GM11168 (cell line): Measurements from ENCODE around the gene MICB.
"Not testable (repeated sequence)": the region's sequence is repeated elsewhere in the genome, so short reads cannot be mapped to it uniquely, and the experiment has no call there.

Experiments
- in situ Hi-C: fragments of 300-500 bp; cut with MboI; formaldehyde crosslinking; loops from one replicate; pipeline ENCODE4 v1.12.0; 2022; ENCODE audit warnings: low sequenced_read_pairs; ENCODE audit not compliant: unreplicated experiment

Gene MICB

DNA sequence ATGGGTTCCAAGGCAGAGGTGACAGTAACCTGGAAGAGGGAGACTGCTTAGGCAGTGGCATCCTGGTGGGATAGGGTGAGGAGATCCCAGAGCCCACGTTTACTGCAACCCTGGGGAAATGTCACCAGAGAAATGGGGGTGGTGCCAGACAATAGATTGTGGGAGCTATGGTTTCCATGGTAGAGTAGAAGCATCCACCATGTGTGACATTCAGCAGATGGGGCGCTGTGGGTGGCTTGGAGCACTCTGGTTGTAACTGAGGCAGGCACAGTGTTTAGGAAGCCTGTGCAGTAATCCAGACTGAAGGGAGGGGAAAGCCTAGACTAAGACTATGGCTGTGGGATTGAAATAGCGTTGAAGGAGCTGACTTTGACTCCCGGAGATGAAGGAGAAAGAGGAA is 1.1 kb upstream of the MICB start:
- in situ Hi-C loops, result not testable (repeated sequence)

DNA sequence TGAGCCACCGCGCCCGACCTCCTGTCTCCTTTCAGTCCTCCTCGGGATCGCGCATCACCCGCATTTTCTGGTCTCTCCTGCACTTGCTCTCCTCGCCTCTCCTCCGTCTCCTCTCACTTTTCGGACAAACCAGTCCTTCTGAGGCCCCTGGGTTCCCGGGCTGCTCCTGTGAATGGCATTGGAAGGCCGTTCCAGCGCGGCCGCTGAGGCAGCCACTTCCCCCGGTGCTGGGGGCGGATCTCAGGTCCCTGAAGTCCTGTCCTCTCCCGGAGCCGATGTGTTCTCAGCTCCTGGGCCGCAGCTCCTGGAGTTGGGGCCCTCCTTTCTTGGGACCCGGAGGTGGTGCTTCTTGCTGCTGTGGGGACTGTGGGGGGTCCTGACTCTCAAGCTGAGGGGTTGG is 803 bp downstream of the MICB start:
- in situ Hi-C loops, result no loop called here

DNA sequence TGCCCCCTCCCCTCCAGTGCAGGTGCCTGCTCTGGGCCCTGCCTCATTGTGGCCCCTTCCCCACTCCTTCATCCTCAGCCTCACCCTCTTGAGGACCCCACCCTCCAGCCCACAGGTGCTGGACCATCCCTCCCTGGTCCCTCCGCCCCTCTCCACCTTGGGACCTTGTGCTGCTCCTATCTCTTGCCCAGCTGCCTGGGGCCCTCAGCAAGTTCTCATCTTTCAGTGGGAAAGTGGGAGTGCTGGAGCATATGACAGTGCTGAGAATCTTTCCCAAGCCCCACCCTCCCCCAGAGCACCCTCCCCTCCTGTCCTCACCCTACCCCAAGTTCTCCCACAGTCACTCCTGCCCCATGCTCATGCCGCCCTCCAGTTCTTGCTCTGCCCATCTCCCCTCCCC is 1.7 kb downstream of the MICB start:
- in situ Hi-C loops, result not testable (repeated sequence)

DNA sequence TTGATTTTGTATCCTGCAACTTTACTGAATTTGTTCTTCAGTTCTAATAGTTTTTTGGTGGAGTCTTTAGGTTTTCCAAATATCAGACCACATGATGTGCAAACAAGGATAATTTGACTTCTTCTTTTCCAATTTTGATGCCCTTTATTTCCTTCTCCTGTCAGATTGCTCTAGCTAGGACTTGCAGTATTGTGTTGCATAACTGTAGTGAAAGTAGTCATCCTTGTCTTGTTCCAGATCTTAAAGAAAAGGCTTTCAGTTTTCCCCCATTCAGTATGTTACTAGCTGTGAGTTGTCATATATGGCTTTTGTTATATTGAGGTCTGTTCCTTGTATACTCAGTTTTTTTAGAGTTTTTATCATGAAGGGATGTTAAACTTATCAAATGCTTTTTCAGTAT is 4.6 kb downstream of the MICB start:
- in situ Hi-C loops, result no loop called here

DNA sequence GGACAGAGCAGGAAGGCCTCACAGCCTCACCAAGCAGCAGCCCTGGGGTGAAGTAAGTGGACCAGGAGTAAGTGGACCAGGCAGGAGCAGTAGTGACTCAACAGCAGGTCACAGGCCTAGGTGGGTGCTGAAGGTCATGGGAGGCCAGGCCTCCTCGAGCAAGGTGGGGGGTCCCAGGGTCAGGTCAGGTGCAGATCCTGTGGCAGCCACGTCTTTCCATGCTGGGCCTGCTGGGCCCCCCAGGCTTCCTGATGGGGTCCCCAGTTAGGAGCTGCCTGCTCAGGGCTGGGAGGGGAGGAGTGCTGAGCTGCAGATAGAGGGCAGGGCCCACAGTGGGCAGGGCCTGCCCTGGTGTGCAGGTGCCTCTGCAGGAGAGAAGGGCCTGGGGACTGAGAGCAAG is 11.1 kb downstream of the MICB start:
- in situ Hi-C loops, result not testable (repeated sequence)

DNA sequence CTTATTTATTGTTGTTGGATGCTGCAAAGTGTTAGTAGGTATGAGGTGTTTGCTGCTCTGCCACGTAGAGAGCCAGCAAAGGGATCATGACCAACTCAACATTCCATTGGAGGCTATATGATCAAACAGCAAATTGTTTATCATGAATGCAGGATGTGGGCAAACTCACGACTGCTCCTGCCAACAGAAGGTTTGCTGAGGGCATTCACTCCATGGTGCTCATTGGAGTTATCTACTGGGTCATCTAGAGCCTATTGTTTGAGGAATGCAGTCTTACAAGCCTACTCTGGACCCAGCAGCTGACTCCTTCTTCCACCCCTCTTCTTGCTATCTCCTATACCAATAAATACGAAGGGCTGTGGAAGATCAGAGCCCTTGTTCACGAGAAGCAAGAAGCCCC is 12.1 kb downstream of the MICB start:
- in situ Hi-C loops, result no loop called here

DNA sequence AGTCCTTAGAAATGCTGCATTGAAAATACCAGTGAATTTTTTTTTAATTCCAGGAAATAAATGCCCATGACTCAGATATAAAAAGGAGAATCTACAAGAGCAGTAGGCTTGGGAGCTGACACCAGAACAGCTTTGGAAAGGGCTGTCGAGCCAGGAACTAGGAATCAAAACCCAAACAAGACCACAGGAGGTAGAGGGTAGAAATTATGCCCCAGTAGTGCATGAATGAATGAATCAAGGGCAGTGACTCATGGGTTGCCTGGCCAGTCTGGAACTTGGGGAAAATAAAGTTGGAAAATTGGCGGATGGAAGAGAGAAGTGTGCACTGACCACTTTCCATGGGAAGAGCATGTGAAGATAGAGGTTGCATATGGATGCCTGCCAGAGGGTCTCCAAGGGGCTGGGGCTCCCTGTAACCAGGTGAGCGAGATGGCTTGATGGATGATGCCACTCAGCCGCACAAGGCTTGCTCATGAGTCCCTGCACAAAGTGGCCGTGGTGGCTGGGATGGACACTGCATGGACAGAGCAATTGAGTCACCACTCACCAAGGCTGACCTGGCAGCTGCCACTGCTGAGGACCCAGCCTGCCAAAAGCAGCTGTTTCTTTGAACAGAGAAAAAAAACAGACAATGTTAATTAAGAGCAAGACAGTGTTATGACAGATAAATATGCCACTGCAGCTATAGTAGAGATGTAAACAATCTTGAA is 15.7 kb downstream of the MICB start:
- in situ Hi-C loops, result no loop called here

DNA sequence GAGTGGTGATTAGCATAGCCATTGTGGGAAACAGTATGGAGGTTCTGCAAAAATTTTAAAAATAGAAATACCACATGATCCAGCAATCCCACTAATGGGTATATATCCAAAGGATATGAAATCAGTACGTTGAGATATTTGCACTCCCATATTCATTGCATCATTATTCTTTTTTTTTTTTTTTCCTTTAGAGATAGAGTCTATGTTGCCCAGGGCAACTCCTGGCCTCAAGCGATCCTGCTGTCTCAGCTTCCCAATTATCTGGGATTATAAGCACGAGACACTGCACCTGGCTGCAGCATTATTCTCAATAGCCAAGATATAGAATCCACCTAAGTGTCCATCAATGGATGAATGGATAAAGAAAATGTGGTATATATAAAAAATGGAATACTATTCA is 23.9 kb downstream of the MICB start:
- in situ Hi-C loops, result no loop called here

DNA sequence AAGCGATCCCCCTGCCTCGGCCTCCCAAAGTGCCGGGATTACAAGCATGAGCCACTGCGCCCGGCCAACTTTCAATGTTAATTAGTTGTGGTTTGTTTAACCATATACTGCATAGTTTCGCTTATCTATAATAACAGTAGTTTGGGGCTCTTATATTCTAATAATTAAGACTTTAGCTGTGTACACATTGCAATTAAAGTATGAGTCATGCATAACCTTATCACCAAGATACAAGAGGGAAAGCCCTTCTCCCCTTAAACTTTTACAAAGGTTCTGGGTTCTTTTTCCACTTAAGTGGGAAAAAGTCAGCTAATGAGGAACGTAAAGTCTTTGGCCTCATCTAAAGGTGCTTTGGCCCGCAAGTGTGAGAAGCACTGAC is 27.6 kb downstream of the MICB start:
- in situ Hi-C loops, result no loop called here

DNA sequence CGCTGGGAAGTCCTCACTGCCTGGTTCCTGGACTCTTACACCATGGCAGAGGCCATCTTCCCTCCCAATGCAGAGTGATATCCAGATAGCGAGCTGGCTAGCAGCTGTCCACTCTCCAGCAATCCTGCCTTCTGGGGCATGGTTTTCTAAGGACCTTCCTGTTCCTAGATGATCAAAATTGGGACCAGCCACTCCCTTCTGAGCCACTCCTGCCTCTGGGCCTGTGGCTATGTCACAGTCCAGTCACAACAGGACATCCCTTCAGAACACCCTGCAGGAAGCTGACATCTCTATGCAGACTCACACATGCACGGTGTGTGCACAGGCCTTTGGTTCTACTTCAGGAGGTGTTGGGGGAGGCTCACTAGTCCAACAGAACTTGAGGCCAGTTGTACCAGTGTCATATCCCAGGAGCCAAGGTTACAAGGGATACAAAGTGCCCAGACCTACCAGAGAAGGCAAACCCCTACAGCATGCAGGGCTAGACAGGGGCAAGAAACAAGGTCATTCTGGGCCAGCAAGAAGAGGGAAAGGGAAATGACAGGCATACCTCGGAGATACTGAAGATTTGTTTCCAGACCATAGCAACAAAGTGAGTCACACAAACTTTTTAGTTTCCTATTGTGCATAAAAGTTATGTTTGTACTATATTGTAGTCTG is 28.1 kb downstream of the MICB start:
- in situ Hi-C loops, result no loop called here

DNA sequence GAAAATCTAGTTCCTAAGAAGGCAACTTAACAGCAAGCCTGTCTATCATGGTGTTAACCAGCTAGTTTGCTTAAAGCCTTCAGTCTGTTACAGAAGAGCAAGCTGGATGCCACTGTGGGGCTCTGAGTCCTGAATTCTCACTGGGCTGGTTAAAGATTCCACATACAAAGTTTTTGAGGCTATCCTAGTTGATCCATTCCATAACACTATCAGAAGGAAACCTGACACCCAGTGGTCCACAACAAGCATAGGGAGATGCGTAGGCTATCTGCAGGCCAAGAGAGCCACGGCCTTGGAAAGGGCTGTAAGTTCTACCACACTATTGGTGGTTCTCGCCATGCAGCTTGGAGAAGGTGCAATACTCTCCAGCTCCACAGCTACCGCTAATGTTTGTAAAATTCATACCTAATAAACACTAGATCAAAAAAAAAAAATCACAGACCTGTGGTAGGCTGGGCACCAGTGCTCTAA is 30.4 kb downstream of the MICB start:
- in situ Hi-C loops, result no loop called here

DNA sequence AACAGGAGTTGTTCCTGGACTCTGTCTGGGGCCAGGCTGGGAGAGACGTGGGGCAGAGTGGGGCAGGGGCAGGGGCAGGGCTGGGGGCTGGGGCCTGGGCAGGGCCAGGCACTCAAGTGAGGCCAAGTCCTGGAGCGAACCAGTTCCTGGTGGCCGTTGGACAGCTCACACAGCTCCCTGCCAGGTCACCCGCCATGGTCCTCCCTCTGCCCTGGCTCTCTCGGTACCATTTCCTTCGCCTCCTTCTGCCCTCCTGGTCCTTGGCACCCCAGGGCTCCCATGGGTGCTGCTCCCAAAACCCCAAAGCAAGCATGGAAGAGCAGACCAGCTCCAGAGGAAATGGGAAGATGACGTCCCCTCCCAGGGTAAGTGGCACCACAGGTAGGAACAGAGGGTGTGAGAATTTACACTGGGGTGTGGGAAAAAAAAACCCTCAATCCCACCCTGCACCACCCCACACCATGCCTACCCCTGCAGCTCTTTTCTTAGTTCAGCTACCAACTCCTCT is 30.9 kb downstream of the MICB start, which contains the start of gene MCCD1:
Gene MCCD1 (plus strand): TSS at position 142 of the 508 bp plus-strand sequence. CDS start 53 bp downstream, at position 195.
- in situ Hi-C loops, result no loop called here

DNA sequence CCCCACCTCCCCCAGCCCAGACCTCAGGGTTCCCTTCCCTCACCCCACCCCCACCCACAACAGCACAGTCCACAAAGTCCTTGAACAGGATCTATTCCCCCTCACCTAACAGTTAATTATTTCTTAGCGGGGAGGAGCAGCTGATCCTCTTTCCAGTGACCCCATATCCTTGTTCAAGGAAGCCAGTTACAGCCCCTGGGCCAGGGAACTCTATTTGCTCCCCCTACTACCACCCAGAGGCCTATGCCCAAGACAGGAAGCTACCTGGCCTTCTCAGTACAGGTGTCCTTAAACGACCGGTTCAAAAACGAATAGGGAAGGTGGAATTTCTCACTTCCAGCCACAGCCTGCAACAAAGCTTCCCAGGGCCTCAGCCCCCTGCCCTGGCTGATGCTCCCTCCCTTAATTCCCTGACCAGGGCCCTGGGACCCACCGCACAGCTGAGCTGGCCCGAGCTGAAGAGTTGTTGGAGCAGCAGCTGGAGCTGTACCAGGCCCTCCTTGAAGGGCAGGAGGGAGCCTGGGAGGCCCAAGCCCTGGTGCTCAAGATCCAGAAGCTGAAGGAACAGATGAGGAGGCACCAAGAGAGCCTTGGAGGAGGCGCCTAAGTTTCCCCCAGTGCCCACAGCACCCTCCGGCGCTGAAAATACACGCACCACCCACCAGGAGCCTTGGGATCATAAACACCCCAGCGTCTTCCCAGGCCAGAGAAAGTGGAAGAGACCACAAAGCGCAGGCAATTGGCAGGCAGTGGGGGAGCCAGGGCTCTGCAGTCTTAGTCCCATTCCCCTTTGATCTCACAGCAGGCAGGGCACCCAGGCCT is 31.6 kb downstream of the MICB start:
- in situ Hi-C loops, result no loop called here

DNA sequence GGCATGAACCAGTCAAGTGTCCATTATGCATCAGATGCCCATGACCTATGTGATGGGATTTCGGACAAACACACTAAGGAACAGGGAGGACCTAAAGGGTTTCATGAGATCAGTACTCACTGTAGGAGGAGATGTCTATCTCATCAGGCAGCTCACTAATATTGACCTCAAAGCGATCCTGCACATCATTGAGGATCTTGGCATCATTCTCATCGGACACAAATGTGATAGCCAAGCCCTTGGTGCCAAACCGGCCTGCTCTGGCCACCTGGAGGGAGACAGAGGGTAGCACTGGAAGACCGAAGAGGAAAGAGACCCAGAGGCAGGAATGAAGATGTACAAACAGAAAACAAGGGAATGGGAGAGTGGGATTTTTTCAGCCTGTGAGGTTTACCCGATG is 32.7 kb downstream of the MICB start:
- in situ Hi-C loops, result no loop called here

DNA sequence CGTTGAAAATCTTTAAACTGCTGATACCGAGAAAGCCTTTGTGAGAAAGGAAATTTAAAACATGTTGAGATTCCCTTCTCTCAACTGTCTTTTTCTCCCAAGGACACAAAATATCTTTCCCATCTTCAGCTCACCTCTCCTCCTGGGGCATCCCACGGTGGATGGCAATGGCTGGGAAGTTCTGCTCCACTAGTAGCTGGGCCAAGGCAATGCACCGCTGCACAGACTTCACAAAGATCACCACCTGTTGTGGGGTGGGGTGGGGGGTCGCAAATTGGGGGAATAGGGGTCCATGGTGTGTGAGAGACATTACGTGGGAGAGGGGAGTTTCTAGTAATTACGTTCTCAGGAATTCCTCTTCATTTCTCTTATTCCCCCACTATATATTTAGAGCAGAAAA is 33.2 kb downstream of the MICB start:
- in situ Hi-C loops, result no loop called here

DNA sequence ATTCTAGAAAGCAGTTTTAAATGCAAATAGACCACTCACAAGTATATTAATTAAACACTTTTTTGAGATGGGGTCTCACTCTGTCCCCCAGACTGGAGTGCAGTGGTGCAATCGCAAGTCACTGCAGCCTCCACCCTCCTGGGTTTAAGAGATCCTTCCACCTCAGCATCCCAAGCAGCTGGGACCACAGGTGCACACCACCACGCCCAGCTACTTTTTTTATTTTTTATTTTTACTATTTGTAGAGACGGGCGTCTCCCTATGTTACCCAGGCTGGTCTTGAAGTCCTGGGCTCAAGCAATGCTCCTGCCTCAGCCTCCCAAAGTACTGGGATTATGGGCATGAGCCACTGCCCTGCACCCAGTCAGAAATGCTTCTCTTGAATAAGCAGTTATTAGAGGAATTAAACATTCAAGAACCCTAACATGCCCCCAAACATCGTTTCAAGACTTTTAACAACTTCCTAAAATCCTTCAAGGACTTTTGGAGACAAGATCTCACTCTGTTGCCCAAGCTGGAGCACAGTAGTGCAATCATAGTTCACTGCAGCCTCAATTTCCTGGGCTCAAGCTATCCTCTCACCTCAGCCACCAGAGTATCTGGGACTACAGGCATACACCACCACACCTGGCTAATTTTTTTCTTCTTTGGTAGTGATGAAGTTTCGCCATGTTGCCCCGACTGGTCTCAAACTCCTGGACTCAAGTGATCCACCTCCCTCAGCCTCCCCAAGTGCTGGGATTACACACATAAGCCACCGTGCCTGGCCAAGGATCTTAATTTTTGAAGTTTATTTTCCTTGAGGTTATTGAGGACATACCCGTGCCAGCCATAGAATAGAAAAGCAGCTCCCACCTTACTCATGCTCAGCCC is 34.1 kb downstream of the MICB start:
- in situ Hi-C loops, result no loop called here

DNA sequence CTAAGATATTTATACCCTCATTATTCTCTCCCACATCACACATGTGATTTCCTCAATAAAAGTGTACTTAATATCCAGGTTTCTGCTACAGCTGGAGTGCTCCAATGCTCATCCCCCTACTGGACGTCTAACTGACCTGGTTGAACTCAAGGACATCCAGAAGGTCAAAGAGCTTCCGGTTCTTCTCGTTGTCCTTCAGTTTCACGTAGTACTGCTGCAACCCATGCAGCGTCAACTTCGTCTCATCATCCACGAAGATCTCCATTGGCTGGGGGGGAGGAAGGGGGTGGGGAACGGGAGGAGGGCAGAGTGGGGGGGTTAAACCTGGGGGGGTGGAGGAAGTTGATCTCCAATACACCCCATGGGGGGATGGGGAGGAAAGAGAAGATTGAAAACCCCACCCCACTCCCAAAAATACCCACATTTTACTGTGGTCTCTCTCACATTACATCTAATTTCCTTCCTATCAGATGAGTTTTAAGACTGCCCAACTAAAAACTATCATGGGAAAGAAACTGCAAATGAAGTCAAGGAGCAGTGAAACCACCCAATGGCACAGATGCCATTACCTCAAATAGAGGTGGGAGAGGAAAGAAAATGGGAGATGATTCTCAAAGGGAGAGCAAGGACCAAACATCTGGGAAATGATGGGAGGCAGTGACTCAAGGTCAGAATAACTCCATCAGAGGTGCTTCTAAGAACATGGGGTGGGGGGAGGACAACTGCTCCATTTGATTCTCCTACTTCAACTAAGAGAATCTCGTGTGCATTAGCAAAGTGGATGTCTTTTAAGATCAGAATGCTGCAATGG is 34.9 kb downstream of the MICB start:
- in situ Hi-C loops, result no loop called here

DNA sequence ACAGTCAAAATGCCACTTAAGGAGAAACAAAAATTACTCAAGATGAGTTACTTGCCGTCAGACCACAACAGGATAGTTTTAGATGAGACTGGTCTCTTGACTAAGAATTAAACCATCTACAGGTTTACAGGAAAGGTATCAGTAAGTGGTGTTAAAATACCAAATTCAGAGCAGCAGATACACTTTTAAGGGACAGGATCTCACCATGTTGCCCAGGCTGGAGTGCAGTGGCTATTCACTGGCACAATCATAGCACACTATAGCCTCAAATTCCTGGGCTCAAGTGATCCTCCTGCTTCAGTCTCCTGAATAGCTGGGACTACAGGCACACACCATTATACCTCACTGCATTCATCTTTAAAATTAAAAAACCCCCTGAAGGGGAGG is 35.5 kb downstream of the MICB start:
- in situ Hi-C loops, result no loop called here

DNA sequence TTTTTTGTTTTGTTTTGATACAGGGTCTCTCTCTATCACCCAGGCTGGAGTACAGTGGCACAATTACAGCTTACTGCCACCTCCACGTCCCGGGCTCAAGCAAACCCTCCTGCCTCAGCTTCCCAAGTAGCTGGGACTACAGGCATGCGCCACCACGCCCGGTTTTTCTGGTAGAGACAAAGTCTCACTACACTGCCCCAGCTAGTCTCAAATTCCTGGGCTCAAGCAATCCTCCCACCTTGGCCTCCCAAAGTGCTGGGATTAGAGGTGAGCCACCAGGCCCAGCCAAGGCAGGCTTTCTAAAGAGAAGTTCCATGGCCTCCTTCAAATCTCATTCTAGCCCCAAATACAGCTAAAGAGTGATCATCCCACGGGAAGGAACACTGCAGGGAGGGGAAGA is 36.1 kb downstream of the MICB start:
- in situ Hi-C loops, result no loop called here
